HFFc6 (cell line): ENCODE measurements around the gene ADGRD2. TPM values are rescaled to one million over a fixed set of nuclear protein-coding genes. Genes with fewer than 3 reads are reported as not detected.
"Not testable (repeated sequence)": the region's sequence is repeated elsewhere in the genome, so short reads cannot be mapped to it uniquely, and the experiment has no call there.

Experiments
- DNase-seq: peaks from one replicate; pipeline ENCODE4 v3.0.0-alpha.2; 2018
- H3K27ac Mint-ChIP-seq: 2 replicates; pipeline ENCODE4 v1.8.0; 2020; ENCODE audit warnings: mild to moderate bottlenecking, mixed read lengths
- H3K27me3 Mint-ChIP-seq: 2 replicates; pipeline ENCODE4 v1.8.0; 2021; ENCODE audit warnings: mild to moderate bottlenecking, moderate library complexity, mixed read lengths; ENCODE audit not compliant: insufficient read depth
- H3K36me3 Mint-ChIP-seq: 2 replicates; pipeline ENCODE4 v1.8.0; 2021; ENCODE audit warnings: low read depth, mixed read lengths
- H3K4me1 Mint-ChIP-seq: 2 replicates; pipeline ENCODE4 v1.8.0; 2020; ENCODE audit warnings: low read depth, mixed read lengths
- H3K4me3 Mint-ChIP-seq: 2 replicates; pipeline ENCODE4 v1.8.0; 2020; ENCODE audit warnings: mild to moderate bottlenecking, moderate library complexity, mixed read lengths
- H3K9me3 Mint-ChIP-seq: 2 replicates; pipeline ENCODE4 v1.8.0; 2020; ENCODE audit warnings: mild to moderate bottlenecking, mixed read lengths
- CTCF ChIP-seq: fragments of 200-600 bp; sonication (generic); IDR thresholded peaks from 2 replicates; pipeline ENCODE4 v1.5.0; 2021; ENCODE audit warnings: antibody characterized with exemption, mild to moderate bottlenecking
- total RNA-seq, 6 experiments: library from RNA; stranded (reverse); fragmentation: NEBNext Ultra II Directional; extraction: Animal tissue kit (Norgen Biotek cat#: 25700); gene quantifications; 2 replicates in 1 of 6; 3 replicates in 5 of 6; pipeline ENCODE4 v1.2.3, GENCODE V29; 2021

The ADGRD2 gene
- total RNA-seq, 6 experiments from 2014 or later: not detected

GRCh38 chr9:124420991-124421543 is 29.2 kb upstream of the ADGRD2 start:
- Mint-ChIP-seq H3K9me3 (no peaks in the 10 kb centered on the region), H3K4me3 (no peak overlapping the region), H3K36me3 (no peaks in the 10 kb centered on the region), H3K4me1 (peaks cover 16% of the 10 kb centered on the region), H3K27ac (no peak overlapping the region), H3K27me3 (peaks cover 22% of the 10 kb centered on the region)
- peak; percentile 37 for DNase-seq
- no peak for TF ChIP-seq CTCF

- Mint-ChIP-seq H3K4me1 (peaks cover 16% of the 10 kb centered on the region), H3K27ac (no peak overlapping the region), H3K9me3 (no peaks in the 10 kb centered on the region), H3K36me3 (no peaks in the 10 kb centered on the region), H3K4me3 (peak overlapping the region; percentile 53), H3K27me3 (peaks cover 24% of the 10 kb centered on the region)
- no peak for DNase-seq
- no peak for TF ChIP-seq CTCF
Measured at GRCh38 chr9:124423155-124423554, 27.1 kb upstream of the ADGRD2 start.

GRCh38 chr9:124423591-124423990 is 26.7 kb upstream of the ADGRD2 start:
- TF ChIP-seq CTCF: no peak
- H3K4me3 Mint-ChIP-seq: peak overlapping the region; percentile 53
- DNase-seq: no peak
- H3K27ac Mint-ChIP-seq: no peak overlapping the region
- peaks cover 14% of the 10 kb centered on the region for H3K4me1 Mint-ChIP-seq
- no peaks in the 10 kb centered on the region for H3K9me3 Mint-ChIP-seq
- H3K36me3 Mint-ChIP-seq: no peaks in the 10 kb centered on the region
- peaks cover 21% of the 10 kb centered on the region for H3K27me3 Mint-ChIP-seq

GRCh38 chr9:124425733-124426132 is 24.5 kb upstream of the ADGRD2 start:
- not testable (repeated sequence) for H3K9me3 Mint-ChIP-seq, DNase-seq, H3K36me3 Mint-ChIP-seq, H3K27ac Mint-ChIP-seq, H3K4me3 Mint-ChIP-seq
- peaks cover 24% of the 10 kb centered on the region for H3K27me3 Mint-ChIP-seq
- peaks cover 12% of the 10 kb centered on the region for H3K4me1 Mint-ChIP-seq

GRCh38 chr9:124426361-124426760 is 23.9 kb upstream of the ADGRD2 start:
- H3K27ac Mint-ChIP-seq: no peak overlapping the region
- H3K4me3 Mint-ChIP-seq: no peak overlapping the region
- TF ChIP-seq CTCF: no peak
- no peak for DNase-seq
- H3K9me3 Mint-ChIP-seq: no peaks in the 10 kb centered on the region
- H3K27me3 Mint-ChIP-seq: peaks cover 24% of the 10 kb centered on the region
- H3K4me1 Mint-ChIP-seq: peaks cover 12% of the 10 kb centered on the region
- no peaks in the 10 kb centered on the region for H3K36me3 Mint-ChIP-seq

GRCh38 chr9:124427281-124427680 is 23.0 kb upstream of the ADGRD2 start:
- H3K36me3 Mint-ChIP-seq: no peaks in the 10 kb centered on the region
- no peaks in the 10 kb centered on the region for H3K9me3 Mint-ChIP-seq
- H3K4me1 Mint-ChIP-seq: peaks cover 12% of the 10 kb centered on the region
- no peak for DNase-seq
- no peak overlapping the region for H3K4me3 Mint-ChIP-seq
- TF ChIP-seq CTCF: no peak
- H3K27me3 Mint-ChIP-seq: peaks cover 28% of the 10 kb centered on the region
- H3K27ac Mint-ChIP-seq: no peak overlapping the region
